Gastroesophageal sphincter (tissue), 3 donors: ENCODE results near the gene SIGLEC7.

Experiments used
- CTCF ChIP-seq, 4 experiments: fragments of 200-600 bp in 2 of 4; fragments of 450-650 bp in 2 of 4; sonication (generic) in 1 of 4; IDR thresholded peaks; one replicate each; pipeline ENCODE4 v1.5.1; 2017 to 2019; ENCODE audit warnings: antibody characterized with exemption in 4 of 4, mild to moderate bottlenecking in 2 of 4, moderate library complexity in 2 of 4
- EP300 ChIP-seq: sonication (generic); formaldehyde crosslinking; IDR thresholded peaks from one replicate; pipeline ENCODE4 v1.6.1; 2017; ENCODE audit warnings: antibody characterized with exemption, mild to moderate bottlenecking
- POLR2A ChIP-seq, 2 donors: fragments of 450-650 bp; IDR thresholded peaks; one replicate each; pipeline ENCODE4 v1.6.1; 2017; ENCODE audit warnings: antibody characterized with exemption in 2 of 2, mild to moderate bottlenecking in 2 of 2, moderate library complexity in 1 of 2

GRCh38 chr19:51142119-51142518 is at the start of gene SIGLEC7:
- TF ChIP-seq CTCF (IDR thresholded peaks at IDR 0.05) (no peak), POLR2A (IDR thresholded peaks at IDR 0.05) (no peak), EP300 (no peak)
